Bronchial epithelial cell (primary cell): ENCODE measurements around the gene SPAG8. TPM values are rescaled to one million over a fixed set of nuclear protein-coding genes. Genes with fewer than 3 reads are reported as not detected.

ENCODE experiments used
- DNase-seq: peaks from one replicate; pipeline ENCODE4 v3.0.0-alpha.2; 2010; ENCODE audit warnings: low read depth
- FAIRE-seq: peaks from 2 replicates; lab custom pipeline; 2011; peaks lifted over from hg19 to GRCh38; lab: Jason Lieb, UNC
- H3K27me3 ChIP-seq: 2 replicates; pipeline ENCODE4 v1.5.1; 2011; ENCODE audit warnings: low read length; ENCODE audit not compliant: control insufficient read depth, insufficient read depth
- H3K36me3 ChIP-seq: 2 replicates; pipeline ENCODE4 v1.5.1; 2011; ENCODE audit warnings: low read length; ENCODE audit not compliant: control insufficient read depth, insufficient read depth
- H3K4me3 ChIP-seq: 2 replicates; pipeline ENCODE4 v1.5.1; 2011; ENCODE audit warnings: mild to moderate bottlenecking, low read depth, low read length, control low read depth
- total RNA-seq: library from RNA; depleted of rRNA; stranded (reverse); fragments of >200 nt; gene quantifications from 2 replicates; pipeline ENCODE4 v1.2.1, GENCODE V29; 2014
- TF ChIP-seq, protein P1 (sequence below): IDR thresholded peaks from 2 replicates; pipeline ENCODE4 v1.5.1; 2011; ENCODE audit warnings: mild to moderate bottlenecking, moderate library complexity, low read length, control low read depth, inconsistent platforms; ENCODE audit not compliant: insufficient read depth, severe bottlenecking

SPAG8 gene
- total RNA-seq, 1 donor from 2014 or later = 0.26 TPM

DNA sequence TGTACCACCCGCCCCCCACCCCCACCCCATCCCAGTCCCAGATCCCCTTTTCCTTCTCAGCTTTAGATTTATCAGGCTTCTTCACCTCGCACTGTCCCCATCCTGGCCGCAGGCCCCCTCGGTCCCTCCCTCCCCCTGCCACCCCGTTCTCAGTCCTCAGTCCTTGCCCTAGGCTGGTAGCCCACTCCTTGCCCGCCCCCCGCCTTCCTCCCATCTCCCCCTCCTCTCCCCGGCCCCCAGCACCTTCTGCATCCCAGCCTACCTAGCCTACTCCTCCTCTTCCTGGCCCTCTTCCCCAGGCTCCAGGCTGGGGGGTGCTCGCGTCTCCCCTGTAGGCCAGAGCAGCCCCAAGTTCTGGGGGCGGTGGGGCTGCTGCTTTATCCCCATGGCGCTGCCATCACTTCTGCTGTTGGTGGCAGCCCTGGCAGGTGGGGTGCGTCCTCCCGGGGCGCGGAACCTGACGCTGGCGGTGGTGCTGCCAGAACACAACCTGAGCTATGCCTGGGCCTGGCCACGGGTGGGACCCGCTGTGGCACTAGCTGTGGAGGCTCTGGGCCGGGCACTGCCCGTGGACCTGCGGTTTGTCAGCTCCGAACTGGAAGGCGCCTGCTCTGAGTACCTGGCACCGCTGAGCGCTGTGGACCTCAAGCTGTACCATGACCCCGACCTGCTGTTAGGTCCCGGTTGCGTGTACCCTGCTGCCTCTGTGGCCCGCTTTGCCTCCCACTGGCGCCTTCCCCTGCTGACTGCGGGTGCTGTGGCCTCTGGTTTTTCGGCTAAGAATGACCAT is 19.8 kb downstream of the SPAG8 start:
- FAIRE-seq = no peak
- peak overlapping the region; percentile 37 for H3K4me3 ChIP-seq
- TF ChIP-seq, protein P1, sequence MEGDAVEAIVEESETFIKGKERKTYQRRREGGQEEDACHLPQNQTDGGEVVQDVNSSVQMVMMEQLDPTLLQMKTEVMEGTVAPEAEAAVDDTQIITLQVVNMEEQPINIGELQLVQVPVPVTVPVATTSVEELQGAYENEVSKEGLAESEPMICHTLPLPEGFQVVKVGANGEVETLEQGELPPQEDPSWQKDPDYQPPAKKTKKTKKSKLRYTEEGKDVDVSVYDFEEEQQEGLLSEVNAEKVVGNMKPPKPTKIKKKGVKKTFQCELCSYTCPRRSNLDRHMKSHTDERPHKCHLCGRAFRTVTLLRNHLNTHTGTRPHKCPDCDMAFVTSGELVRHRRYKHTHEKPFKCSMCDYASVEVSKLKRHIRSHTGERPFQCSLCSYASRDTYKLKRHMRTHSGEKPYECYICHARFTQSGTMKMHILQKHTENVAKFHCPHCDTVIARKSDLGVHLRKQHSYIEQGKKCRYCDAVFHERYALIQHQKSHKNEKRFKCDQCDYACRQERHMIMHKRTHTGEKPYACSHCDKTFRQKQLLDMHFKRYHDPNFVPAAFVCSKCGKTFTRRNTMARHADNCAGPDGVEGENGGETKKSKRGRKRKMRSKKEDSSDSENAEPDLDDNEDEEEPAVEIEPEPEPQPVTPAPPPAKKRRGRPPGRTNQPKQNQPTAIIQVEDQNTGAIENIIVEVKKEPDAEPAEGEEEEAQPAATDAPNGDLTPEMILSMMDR = no peak

DNA sequence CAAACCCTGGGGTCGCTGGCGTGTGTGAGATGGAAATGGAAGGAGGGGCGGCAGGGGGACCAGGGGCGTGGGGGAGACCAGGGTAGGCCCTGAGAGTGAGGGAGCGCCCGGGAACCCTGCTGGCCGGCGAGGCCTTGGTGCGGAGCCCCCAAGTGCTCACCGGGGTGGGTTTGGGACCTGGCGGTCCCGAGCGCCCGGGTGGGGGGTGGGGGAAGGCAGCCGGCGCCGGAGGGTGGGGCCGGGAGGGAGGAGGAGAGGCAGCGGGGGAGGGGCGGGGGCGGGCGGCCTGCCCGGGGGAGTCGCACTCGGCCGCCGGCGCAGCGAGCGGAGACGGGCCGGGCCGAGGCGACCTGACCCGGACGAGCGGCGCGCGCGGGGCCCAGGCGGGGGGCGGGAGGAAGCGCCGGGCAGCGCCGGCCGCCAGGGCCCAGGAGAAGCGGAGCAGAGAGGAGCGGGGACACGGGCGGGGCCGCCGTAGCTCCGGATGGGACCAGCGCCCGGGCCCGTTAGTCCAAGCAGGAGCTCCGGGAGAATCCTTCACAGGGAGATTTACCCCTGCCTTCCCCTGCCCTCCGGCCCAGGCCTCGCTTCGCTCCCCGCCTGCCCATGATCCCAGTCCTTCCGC is 20.7 kb downstream of the SPAG8 start, which contains the start of gene NPR2:
Gene NPR2, plus strand, starts transcription at position 295 of the 625 bp plus-strand sequence. CDS start 818 bp downstream, outside the sequence.
- FAIRE-seq (no peak), DNase-seq (no peak)
- TF ChIP-seq, protein P1 = no peak
- Histone ChIP-seq H3K27me3 (no peaks in the 10 kb centered on the region), H3K4me3 (peak within 1 kb of the TSS; percentile 37), H3K36me3 (no peaks in the 10 kb centered on the region)

More for the DNA sequence above, 19.8 kb downstream of the SPAG8 start:
- Histone ChIP-seq H3K36me3 (no peaks in the 10 kb centered on the region), H3K27me3 (no peaks in the 10 kb centered on the region)
- DNase-seq = no peak

DNA sequence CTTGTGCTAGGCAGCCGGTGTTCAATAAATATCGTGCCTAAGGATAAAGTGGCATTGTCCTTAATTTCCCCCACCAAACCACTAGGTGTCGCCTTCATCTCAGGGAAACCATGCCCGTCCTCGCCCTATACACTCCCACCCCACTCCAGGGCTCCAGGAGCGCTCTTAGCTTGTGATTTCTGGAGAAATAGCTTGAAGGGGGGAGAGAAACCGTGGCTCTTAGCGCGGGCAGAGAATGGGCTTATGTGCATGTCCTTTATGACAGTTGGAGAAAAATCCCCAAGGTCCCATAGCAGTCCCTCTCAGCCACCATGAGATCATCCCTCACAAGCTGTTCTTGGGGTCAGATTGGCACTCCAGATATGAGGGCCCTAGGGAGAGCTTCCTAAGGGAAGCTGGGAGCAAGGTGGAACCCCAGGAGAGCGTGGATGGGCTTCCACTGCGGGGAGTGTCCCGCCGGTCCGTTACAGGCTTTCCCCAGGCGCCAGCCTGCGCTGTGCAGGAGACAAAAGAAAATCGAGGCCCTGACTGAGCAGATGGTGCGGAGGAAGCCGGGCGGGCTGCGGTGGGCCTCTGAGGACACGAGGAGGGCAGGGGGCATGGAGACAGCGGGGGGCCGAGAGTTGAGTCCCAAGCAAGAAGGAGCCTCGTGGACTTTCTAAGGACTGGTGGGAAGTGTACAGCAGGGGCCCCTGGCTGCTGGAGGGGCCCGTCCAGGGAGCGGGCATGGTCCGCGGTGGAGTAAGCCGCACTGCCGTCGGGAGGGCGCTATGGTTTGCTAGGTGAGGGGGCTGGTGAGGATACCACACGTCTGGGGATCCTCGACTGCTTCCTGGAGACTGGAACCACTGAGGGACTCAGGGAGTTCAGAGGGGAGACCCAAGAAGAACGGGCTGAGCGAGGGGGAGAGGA is 21.4 kb downstream of the SPAG8 start:
- TF ChIP-seq, protein P1 = peak; percentile 83
- Histone ChIP-seq H3K4me3 (no peak overlapping the region), H3K27me3 (no peaks in the 10 kb centered on the region), H3K36me3 (no peaks in the 10 kb centered on the region)
- DNase-seq (peak; percentile 70), FAIRE-seq (peak; percentile 95)

DNA sequence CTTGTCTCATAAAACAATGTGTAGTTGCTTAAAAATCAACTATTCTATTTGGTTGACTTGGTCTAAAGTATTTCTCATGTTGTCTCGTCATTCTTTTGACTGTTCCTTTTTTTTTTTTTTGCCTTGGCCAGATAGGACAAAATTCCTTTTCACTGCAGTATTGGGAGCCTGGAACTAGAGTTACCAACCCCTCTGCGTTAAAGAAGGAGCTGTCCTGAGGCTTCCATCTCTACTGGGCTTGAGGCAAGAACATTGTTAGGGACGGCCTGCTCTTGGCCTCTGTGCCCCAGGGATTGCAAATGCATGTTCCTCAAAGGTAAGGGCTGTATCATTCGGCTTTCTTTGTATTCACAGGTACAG is 22.1 kb downstream of the SPAG8 start:
- Histone ChIP-seq H3K27me3 (no peaks in the 10 kb centered on the region), H3K36me3 (no peaks in the 10 kb centered on the region), H3K4me3 (no peak overlapping the region)
- FAIRE-seq = no peak
- TF ChIP-seq, protein P1 = no peak
- no peak for DNase-seq

DNA sequence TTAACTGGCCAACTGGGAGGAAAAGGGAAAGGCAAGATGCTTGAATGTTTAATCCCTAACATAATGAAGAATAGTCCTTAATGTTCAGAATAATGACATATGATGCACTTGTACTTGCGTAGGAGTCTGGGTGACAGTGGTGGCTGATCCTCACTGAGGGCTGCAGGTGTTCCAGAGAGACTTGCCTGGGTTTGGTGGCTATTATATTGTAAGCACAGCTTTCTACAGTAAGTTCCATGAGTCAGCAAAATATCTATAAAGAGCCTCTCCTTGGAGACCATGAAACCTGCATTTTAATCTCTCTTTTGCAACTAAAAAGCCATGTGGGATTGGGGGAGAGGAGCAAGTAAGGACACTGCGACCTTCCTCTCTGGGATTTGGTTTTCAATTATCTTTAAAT is 22.5 kb downstream of the SPAG8 start:
- FAIRE-seq = no peak
- DNase-seq = no peak
- no peak overlapping the region for H3K4me3 ChIP-seq
- no peaks in the 10 kb centered on the region for H3K27me3 ChIP-seq
- H3K36me3 ChIP-seq = no peaks in the 10 kb centered on the region
- TF ChIP-seq, protein P1 = no peak
